ENCODE results near the gene OR4B1.
"Not testable (repeated sequence)": the region's sequence is repeated elsewhere in the genome, so short reads cannot be mapped to it uniquely, and the experiment has no call there.

Gene OR4B1

GRCh38 chr11:48216510-48216909 lies at the start of gene OR4B1:
TSS of gene OR4B1 (plus strand) at chr11:48216810. CDS start at chr11:48216810, 0 bp downstream.
- no peak for DNase-seq

- DNase-seq = no peak
Observed at GRCh38 chr11:48167380-48167779, 49.2 kb upstream of the OR4B1 start.

GRCh38 chr11:48168815-48169214 lies 47.8 kb upstream of the OR4B1 start:
- DNase-seq = no peak

- no peak for DNase-seq
Observed at GRCh38 chr11:48169259-48169658, 47.4 kb upstream of the OR4B1 start.

- no peak for DNase-seq
Observed at GRCh38 chr11:48169717-48170116, 46.9 kb upstream of the OR4B1 start.

- no peak for DNase-seq
Observed at GRCh38 chr11:48170241-48171233, 46.1 kb upstream of the OR4B1 start.

GRCh38 chr11:48172818-48173609 lies 43.6 kb upstream of the OR4B1 start:
- no peak for DNase-seq

- no peak for DNase-seq
Observed at GRCh38 chr11:48177661-48178060, 38.9 kb upstream of the OR4B1 start.

GRCh38 chr11:48180627-48181026 lies 36.0 kb upstream of the OR4B1 start:
- no peak for DNase-seq

- no peak for DNase-seq
Observed at GRCh38 chr11:48182860-48183526, 33.6 kb upstream of the OR4B1 start.

GRCh38 chr11:48184452-48184851 lies 32.2 kb upstream of the OR4B1 start:
- no peak for DNase-seq

GRCh38 chr11:48190906-48191654 lies 25.5 kb upstream of the OR4B1 start:
- not testable (repeated sequence) for DNase-seq

- no peak for DNase-seq
Observed at GRCh38 chr11:48193876-48194275, 22.7 kb upstream of the OR4B1 start.

GRCh38 chr11:48207881-48208280 lies 8.7 kb upstream of the OR4B1 start:
- no peak for DNase-seq

- DNase-seq = no peak
Observed at GRCh38 chr11:48210052-48210451, 6.6 kb upstream of the OR4B1 start.

- DNase-seq = no peak
Observed at GRCh38 chr11:48228761-48229160, 12.2 kb downstream of the OR4B1 start.

- not testable (repeated sequence) for DNase-seq
Observed at GRCh38 chr11:48230057-48230456, 13.4 kb downstream of the OR4B1 start.

- no peak for DNase-seq
Observed at GRCh38 chr11:48237727-48238126, 21.1 kb downstream of the OR4B1 start.

GRCh38 chr11:48242501-48242900 lies 25.9 kb downstream of the OR4B1 start:
- DNase-seq = no peak

- DNase-seq = no peak
Observed at GRCh38 chr11:48244804-48245203, 28.2 kb downstream of the OR4B1 start, which contains the start of gene OR4X2. TSS of gene OR4X2 (plus strand) at chr11:48245104. CDS start at chr11:48245104, 0 bp downstream.

- DNase-seq = no peak
Observed at GRCh38 chr11:48248902-48249301, 32.3 kb downstream of the OR4B1 start.

- no peak for DNase-seq
Observed at GRCh38 chr11:48261600-48261999, 45.0 kb downstream of the OR4B1 start.

All from bone marrow (tissue), 2 donors.